Neural cell (in vitro differentiated cells): ENCODE measurements around the gene MGAT4A. TPM values are rescaled to one million over a fixed set of nuclear protein-coding genes. Genes with fewer than 3 reads are reported as not detected.

Experiments
- H2AFZ ChIP-seq: fragments of 200-600, 300-800 bp; sonication (generic), shearing (Covaris generic); 2 replicates; pipeline ENCODE4 v1.6.0; 2014; ENCODE audit warnings: low read depth, mild to moderate bottlenecking, antibody characterized with exemption, low read length, moderate library complexity
- H3F3A ChIP-seq: fragments of 200-600 bp; shearing (Covaris generic); 2 replicates; pipeline ENCODE4 v1.6.1; 2016; ENCODE audit warnings: mild to moderate bottlenecking, moderate library complexity, mixed read lengths, antibody characterized with exemption, low read length; ENCODE audit not compliant: insufficient read depth, poor library complexity, severe bottlenecking
- H3K27ac ChIP-seq: fragments of 200-600, 300-800 bp; sonication (generic), shearing (Covaris generic); 2 replicates; pipeline ENCODE4 v1.5.1; 2014; ENCODE audit warnings: mild to moderate bottlenecking, low read length, moderate library complexity
- H3K27me3 ChIP-seq: fragments of 300-800, 200-600 bp; sonication (generic), shearing (Covaris generic); 2 replicates; pipeline ENCODE4 v1.6.0; 2014; ENCODE audit warnings: mild to moderate bottlenecking, low read depth, low read length, moderate library complexity; ENCODE audit not compliant: insufficient read depth
- H3K36me3 ChIP-seq: fragments of 300-800, 200-600 bp; sonication (generic), shearing (Covaris generic); 2 replicates; pipeline ENCODE4 v1.5.1; 2014; ENCODE audit warnings: mild to moderate bottlenecking, antibody characterized with exemption, low read length, moderate library complexity; ENCODE audit not compliant: insufficient read depth
- H3K4me2 ChIP-seq: fragments of 300-800, 200-600 bp; sonication (generic), shearing (Covaris generic); 2 replicates; pipeline ENCODE4 v1.6.0; 2014; ENCODE audit warnings: mild to moderate bottlenecking, low read length
- H3K4me3 ChIP-seq: fragments of 300-800, 200-600 bp; sonication (generic), shearing (Covaris generic); 2 replicates; pipeline ENCODE4 v1.5.1; 2014; ENCODE audit warnings: mild to moderate bottlenecking, low read length, moderate library complexity
- H3K79me2 ChIP-seq: fragments of 200-600 bp; shearing (Covaris generic); replicated peaks from 2 replicates; pipeline ENCODE4 v1.6.0; 2014; ENCODE audit warnings: mild to moderate bottlenecking, low read length, moderate library complexity; ENCODE audit not compliant: insufficient read depth
- H3K9ac ChIP-seq: fragments of 300-800, 200-600 bp; sonication (generic), shearing (Covaris generic); 2 replicates; pipeline ENCODE4 v1.6.1; 2016; ENCODE audit warnings: mild to moderate bottlenecking, low read length, mixed read lengths
- H3K9me2 ChIP-seq: fragments of 200-600 bp; shearing (Covaris generic); 2 replicates; pipeline ENCODE4 v1.6.1; 2016; ENCODE audit warnings: mild to moderate bottlenecking, low read length, mixed read lengths; ENCODE audit not compliant: insufficient read depth
- H3K9me3 ChIP-seq: fragments of 200-600, 300-800 bp; sonication (generic), shearing (Covaris generic); 2 replicates; pipeline ENCODE4 v1.6.1; 2016; ENCODE audit warnings: mild to moderate bottlenecking, mixed run types, low read length, moderate library complexity, mixed read lengths
- H4K20me1 ChIP-seq: fragments of 200-600 bp; shearing (Covaris generic); 2 replicates; pipeline ENCODE4 v1.6.1; 2016; ENCODE audit warnings: mild to moderate bottlenecking, mixed run types; ENCODE audit not compliant: insufficient read depth
- CTCF ChIP-seq: fragments of 450-650 bp; IDR thresholded peaks from 2 replicates; pipeline ENCODE4 v1.5.1; 2014; ENCODE audit warnings: antibody characterized with exemption, mild to moderate bottlenecking, moderate library complexity; ENCODE audit not compliant: poor library complexity, severe bottlenecking
- EP300 ChIP-seq: fragments of 450-650 bp; conservative IDR thresholded peaks from 2 replicates; pipeline ENCODE4 v1.6.1; 2014; ENCODE audit warnings: antibody characterized with exemption, mild to moderate bottlenecking, moderate library complexity; ENCODE audit not compliant: poor library complexity, severe bottlenecking
- EZH2 ChIP-seq: fragments of 200-600, 300-800 bp; shearing (Covaris generic), sonication (generic); IDR thresholded peaks from 2 replicates; pipeline ENCODE4 v1.6.1; 2014; ENCODE audit warnings: antibody characterized with exemption, low read length, borderline replicate concordance, mild to moderate bottlenecking; ENCODE audit not compliant: insufficient read depth, poor library complexity, severe bottlenecking
- MXI1 ChIP-seq: fragments of 450-650 bp; conservative IDR thresholded peaks from 2 replicates; pipeline ENCODE4 v1.6.1; 2014; ENCODE audit warnings: antibody characterized with exemption, mild to moderate bottlenecking; ENCODE audit not compliant: poor library complexity, severe bottlenecking
- POLR2AphosphoS5 ChIP-seq: IDR thresholded peaks from 2 replicates; pipeline ENCODE4 v1.6.1; 2012
- RAD21 ChIP-seq: fragments of 450-650 bp; conservative IDR thresholded peaks from 2 replicates; pipeline ENCODE4 v1.6.1; 2014; ENCODE audit warnings: antibody characterized with exemption, mild to moderate bottlenecking, moderate library complexity
- SMC3 ChIP-seq: fragments of 450-650 bp; conservative IDR thresholded peaks from 2 replicates; pipeline ENCODE4 v1.6.1; 2014; ENCODE audit warnings: antibody characterized with exemption, mild to moderate bottlenecking, moderate library complexity; ENCODE audit not compliant: poor library complexity
- TAF1 ChIP-seq: IDR thresholded peaks from 2 replicates; pipeline ENCODE4 v1.6.1; 2012; ENCODE audit warnings: low read depth
- polyA plus RNA-seq: library from polyadenylated mRNA; depleted of rRNA; stranded (reverse); fragments of >200 nt; gene quantifications from 2 replicates; pipeline ENCODE4 v1.2.3, GENCODE V29; 2014
- TF ChIP-seq, protein P1 (sequence below): IDR thresholded peaks from 2 replicates; pipeline ENCODE4 v1.6.1; 2012; ENCODE audit warnings: borderline replicate concordance

MGAT4A gene
- polyA plus RNA-seq, 1 donor from 2014 or later, result 54.8 TPM

DNA sequence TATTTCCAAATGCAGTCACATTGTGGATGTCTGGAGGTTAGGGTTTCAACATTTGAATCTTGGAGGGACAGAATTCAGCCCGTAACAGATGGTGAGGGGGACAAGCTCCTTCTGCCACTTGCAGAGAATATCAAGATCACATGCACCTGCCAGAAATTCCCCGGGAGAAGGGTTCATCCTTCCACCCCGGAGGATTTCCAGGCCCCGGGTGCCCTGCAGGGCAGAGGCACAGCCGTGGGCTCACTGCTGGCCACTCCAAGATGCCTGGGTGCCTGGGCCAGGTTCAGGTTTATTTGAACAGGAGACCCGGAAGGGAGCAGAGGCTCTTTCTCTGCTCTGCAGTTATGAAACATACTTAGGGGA lies 38.2 kb upstream of the MGAT4A start:
- H3F3A ChIP-seq, result no peaks in the 10 kb centered on the region
- H3K4me3 ChIP-seq, result no peak overlapping the region
- no peaks in the 10 kb centered on the region for H3K36me3 ChIP-seq
- H3K4me2 ChIP-seq, result no peak overlapping the region
- no peaks in the 10 kb centered on the region for H4K20me1 ChIP-seq
- no peak overlapping the region for H2AFZ ChIP-seq
- TF ChIP-seq TAF1, result no peak
- H3K9ac ChIP-seq, result no peak overlapping the region
- no peaks in the 10 kb centered on the region for H3K27me3 ChIP-seq
- no peaks in the 10 kb centered on the region for H3K9me3 ChIP-seq
- H3K79me2 ChIP-seq, result no peaks in the 10 kb centered on the region
- no peak overlapping the region for H3K27ac ChIP-seq
- H3K9me2 ChIP-seq, result no peaks in the 10 kb centered on the region

DNA sequence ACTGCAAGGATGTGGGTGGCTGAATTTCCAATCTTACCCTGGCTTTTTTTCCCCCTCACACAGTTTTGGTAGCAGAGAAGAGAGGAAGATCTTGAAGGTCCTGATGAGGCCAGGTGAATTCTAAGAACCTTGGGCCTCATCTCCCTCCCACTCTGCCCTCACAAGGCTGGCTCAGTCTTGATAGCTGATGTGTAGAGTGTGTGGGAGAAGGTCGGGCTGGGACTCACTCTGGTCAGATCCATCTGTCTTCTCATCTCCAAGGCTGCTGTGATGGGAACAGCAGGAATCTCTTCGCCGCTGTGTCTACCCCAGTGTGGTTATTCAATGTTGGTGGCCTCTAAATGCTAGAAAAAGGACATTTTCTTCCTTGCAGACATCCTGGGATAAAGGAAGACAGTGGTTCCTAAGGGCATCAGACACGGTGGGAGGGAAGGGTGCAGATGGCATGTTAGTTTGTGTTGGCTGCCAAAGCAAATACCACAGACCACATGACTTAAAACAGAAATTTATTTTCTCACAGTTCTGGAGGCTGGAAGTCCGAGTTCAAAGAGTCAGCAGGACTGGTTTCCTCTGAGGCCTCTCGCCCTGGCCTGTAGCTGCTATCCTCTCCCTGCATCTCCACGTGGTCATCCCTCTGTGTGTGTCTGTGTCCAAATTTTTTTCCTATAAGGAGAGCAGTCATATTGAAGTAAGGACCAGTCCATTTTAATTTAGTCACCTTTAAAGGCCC lies 37.6 kb upstream of the MGAT4A start:
- Histone ChIP-seq H3K27me3 (no peaks in the 10 kb centered on the region), H3K9me2 (no peaks in the 10 kb centered on the region), H3K79me2 (no peaks in the 10 kb centered on the region), H3K4me3 (no peak overlapping the region), H3K4me2 (no peak overlapping the region), H3F3A (no peaks in the 10 kb centered on the region), H3K36me3 (no peaks in the 10 kb centered on the region), H4K20me1 (no peaks in the 10 kb centered on the region), H3K9me3 (no peaks in the 10 kb centered on the region), H3K9ac (no peak overlapping the region), H2AFZ (no peak overlapping the region), H3K27ac (no peak overlapping the region)
- TF ChIP-seq TAF1, result no peak
- TF ChIP-seq EZH2, result no peak
- no peak for TF ChIP-seq SMC3
- TF ChIP-seq EP300, result no peak
- TF ChIP-seq, protein P1, sequence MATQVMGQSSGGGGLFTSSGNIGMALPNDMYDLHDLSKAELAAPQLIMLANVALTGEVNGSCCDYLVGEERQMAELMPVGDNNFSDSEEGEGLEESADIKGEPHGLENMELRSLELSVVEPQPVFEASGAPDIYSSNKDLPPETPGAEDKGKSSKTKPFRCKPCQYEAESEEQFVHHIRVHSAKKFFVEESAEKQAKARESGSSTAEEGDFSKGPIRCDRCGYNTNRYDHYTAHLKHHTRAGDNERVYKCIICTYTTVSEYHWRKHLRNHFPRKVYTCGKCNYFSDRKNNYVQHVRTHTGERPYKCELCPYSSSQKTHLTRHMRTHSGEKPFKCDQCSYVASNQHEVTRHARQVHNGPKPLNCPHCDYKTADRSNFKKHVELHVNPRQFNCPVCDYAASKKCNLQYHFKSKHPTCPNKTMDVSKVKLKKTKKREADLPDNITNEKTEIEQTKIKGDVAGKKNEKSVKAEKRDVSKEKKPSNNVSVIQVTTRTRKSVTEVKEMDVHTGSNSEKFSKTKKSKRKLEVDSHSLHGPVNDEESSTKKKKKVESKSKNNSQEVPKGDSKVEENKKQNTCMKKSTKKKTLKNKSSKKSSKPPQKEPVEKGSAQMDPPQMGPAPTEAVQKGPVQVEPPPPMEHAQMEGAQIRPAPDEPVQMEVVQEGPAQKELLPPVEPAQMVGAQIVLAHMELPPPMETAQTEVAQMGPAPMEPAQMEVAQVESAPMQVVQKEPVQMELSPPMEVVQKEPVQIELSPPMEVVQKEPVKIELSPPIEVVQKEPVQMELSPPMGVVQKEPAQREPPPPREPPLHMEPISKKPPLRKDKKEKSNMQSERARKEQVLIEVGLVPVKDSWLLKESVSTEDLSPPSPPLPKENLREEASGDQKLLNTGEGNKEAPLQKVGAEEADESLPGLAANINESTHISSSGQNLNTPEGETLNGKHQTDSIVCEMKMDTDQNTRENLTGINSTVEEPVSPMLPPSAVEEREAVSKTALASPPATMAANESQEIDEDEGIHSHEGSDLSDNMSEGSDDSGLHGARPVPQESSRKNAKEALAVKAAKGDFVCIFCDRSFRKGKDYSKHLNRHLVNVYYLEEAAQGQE, result no peak
- no peak for TF ChIP-seq MXI1
- no peak for TF ChIP-seq CTCF
- TF ChIP-seq RAD21, result no peak
- no peak for TF ChIP-seq POLR2AphosphoS5
